MV-4-11 (cell line): ENCODE results near the gene YIF1A.
"Not testable (repeated sequence)": the region's sequence is repeated elsewhere in the genome, so short reads cannot be mapped to it uniquely, and the experiment has no call there.

ENCODE experiments used
- DNase-seq: peaks from one replicate; lab custom pipeline; 2025; lab: John Stamatoyannopoulos, UW

YIF1A gene

GRCh38 chr11:66268952-66269905, 19.7 kb downstream of the YIF1A start:
- peak; percentile 49 for DNase-seq

- DNase-seq = peak; percentile 99
Observed at GRCh38 chr11:66268244-66268951, 20.5 kb downstream of the YIF1A start, which contains the start of gene RAB1B. Gene RAB1B (plus strand): TSS chr11:66268639. CDS start chr11:66268680, 41 bp downstream.

GRCh38 chr11:66267379-66268243, 21.3 kb downstream of the YIF1A start:
- peak; percentile 71 for DNase-seq

GRCh38 chr11:66267039-66267378, 21.9 kb downstream of the YIF1A start:
- no peak for DNase-seq

GRCh38 chr11:66266378-66267038, 22.4 kb downstream of the YIF1A start:
- DNase-seq = no peak

GRCh38 chr11:66265531-66266377, 23.2 kb downstream of the YIF1A start:
- DNase-seq = no peak

GRCh38 chr11:66264914-66265313, 24.0 kb downstream of the YIF1A start:
- DNase-seq = no peak

- DNase-seq = no peak
Observed at GRCh38 chr11:66264383-66264782, 24.6 kb downstream of the YIF1A start.

GRCh38 chr11:66263785-66264184, 25.2 kb downstream of the YIF1A start:
- DNase-seq = no peak

GRCh38 chr11:66263231-66263630, 25.7 kb downstream of the YIF1A start:
- no peak for DNase-seq

- no peak for DNase-seq
Observed at GRCh38 chr11:66262696-66263095, 26.2 kb downstream of the YIF1A start.

- DNase-seq = no peak
Observed at GRCh38 chr11:66262191-66262590, 26.8 kb downstream of the YIF1A start.

- no peak for DNase-seq
Observed at GRCh38 chr11:66261578-66261977, 27.4 kb downstream of the YIF1A start.

GRCh38 chr11:66259956-66260355, 29.0 kb downstream of the YIF1A start:
- no peak for DNase-seq

- DNase-seq = no peak
Observed at GRCh38 chr11:66259225-66259624, 29.7 kb downstream of the YIF1A start.

GRCh38 chr11:66258473-66258893, 30.5 kb downstream of the YIF1A start:
- DNase-seq = no peak

- not testable (repeated sequence) for DNase-seq
Observed at GRCh38 chr11:66253081-66253480, 35.9 kb downstream of the YIF1A start.

- no peak for DNase-seq
Observed at GRCh38 chr11:66251809-66252208, 37.1 kb downstream of the YIF1A start.

GRCh38 chr11:66248903-66249302, 40.0 kb downstream of the YIF1A start:
- no peak for DNase-seq

GRCh38 chr11:66247801-66248200, 41.1 kb downstream of the YIF1A start:
- DNase-seq = no peak

- no peak for DNase-seq
Observed at GRCh38 chr11:66247295-66247694, 41.6 kb downstream of the YIF1A start.
